Sigmoid colon (tissue), 7 donors: ENCODE measurements around the gene NR2F1-AS1. TPM values are rescaled to one million over a fixed set of nuclear protein-coding genes. Genes with fewer than 3 reads are reported as not detected.

Source experiments
- DNase-seq: peaks from one replicate; pipeline ENCODE4 v3.0.0-alpha.2; 2019
- H3K27ac ChIP-seq, 4 donors: fragments of 200-600 bp; sonication (generic); one replicate each; pipeline ENCODE4 v1.5.1; 2016 to 2019; ENCODE audit warnings: mild to moderate bottlenecking in 1 of 4
- H3K27me3 ChIP-seq, 3 donors: fragments of 200-600 bp; sonication (generic); one replicate each; pipeline ENCODE4 v1.5.1; 2019; ENCODE audit warnings: mild to moderate bottlenecking in 1 of 3
- H3K36me3 ChIP-seq, 4 donors: fragments of 200-600 bp; sonication (generic); one replicate each; pipeline ENCODE4 v1.5.1; 2016 to 2019
- H3K4me1 ChIP-seq, 4 donors: fragments of 200-600 bp; sonication (generic); one replicate each; pipeline ENCODE4 v1.5.1; 2017 to 2019
- H3K4me3 ChIP-seq, 4 donors: fragments of 200-600 bp; sonication (generic); one replicate each; pipeline ENCODE4 v1.5.1; 2017 to 2019; ENCODE audit warnings: mild to moderate bottlenecking in 2 of 4, moderate library complexity in 1 of 4
- H3K9me3 ChIP-seq, 4 donors: fragments of 200-600 bp in 3 of 4; sonication (generic) in 3 of 4; one replicate each; pipeline versions ENCODE4 v1.5.1 to v1.6.1; 2013 to 2019
- EP300 ChIP-seq, 4 donors: sonication (generic); formaldehyde crosslinking; IDR thresholded peaks; one replicate each; pipeline ENCODE4 v1.6.1; 2017; ENCODE audit warnings: antibody characterized with exemption in 4 of 4
- POLR2A ChIP-seq, 2 donors: fragments of 450-650 bp; IDR thresholded peaks; one replicate each; pipeline ENCODE4 v1.6.1; 2016; ENCODE audit warnings: antibody characterized with exemption in 2 of 2, mild to moderate bottlenecking in 2 of 2, moderate library complexity in 2 of 2
- POLR2AphosphoS5 ChIP-seq, 4 donors: sonication (generic); formaldehyde crosslinking; IDR thresholded peaks; one replicate each; pipeline ENCODE4 v1.6.1; 2017; ENCODE audit warnings: antibody characterized with exemption in 4 of 4
- WGBS, 2 donors: extraction: QIAGEN DNeasy Blood & Tissue Kit; methylation state at CpG; one replicate each; pipeline ENCODE4 v1.1.7; 2013; 5-methylcytosine and 5-hydroxymethylcytosine counted together
- intact Hi-C: fragments of 100-400 bp; cut with DNase I; formaldehyde crosslinking; loops from one replicate; pipeline ENCODE4 v1.15.1; 2023
- polyA plus RNA-seq, 3 donors: library from polyadenylated mRNA; stranded (reverse); fragments of 200-250 nt; gene quantifications; one replicate each; pipeline ENCODE4 v1.2.3, GENCODE V29; 2013
- total RNA-seq, 4 donors: library from RNA; depleted of rRNA; stranded (reverse); fragments of >200 nt; gene quantifications; one replicate each; pipeline ENCODE4 v1.1.0, GENCODE V29; 2016
- TF ChIP-seq, protein P1 (sequence below), 4 experiments: fragments of 450-650 bp in 3 of 4; fragments of 200-600 bp in 1 of 4; IDR thresholded peaks; one replicate each; pipeline ENCODE4 v1.5.1; 2016 to 2019; ENCODE audit warnings: antibody characterized with exemption in 4 of 4, mild to moderate bottlenecking in 3 of 4, moderate library complexity in 2 of 4
- donor health status: healthy with polysubstance abuse.
- donor health status: Bipolar disorder and iron deficiency.
- donor health status: healthy.

The NR2F1-AS1 gene
- total and polyA plus RNA-seq, 7 donors = 1.4 to 15.2 (median 8.9) TPM

DNA sequence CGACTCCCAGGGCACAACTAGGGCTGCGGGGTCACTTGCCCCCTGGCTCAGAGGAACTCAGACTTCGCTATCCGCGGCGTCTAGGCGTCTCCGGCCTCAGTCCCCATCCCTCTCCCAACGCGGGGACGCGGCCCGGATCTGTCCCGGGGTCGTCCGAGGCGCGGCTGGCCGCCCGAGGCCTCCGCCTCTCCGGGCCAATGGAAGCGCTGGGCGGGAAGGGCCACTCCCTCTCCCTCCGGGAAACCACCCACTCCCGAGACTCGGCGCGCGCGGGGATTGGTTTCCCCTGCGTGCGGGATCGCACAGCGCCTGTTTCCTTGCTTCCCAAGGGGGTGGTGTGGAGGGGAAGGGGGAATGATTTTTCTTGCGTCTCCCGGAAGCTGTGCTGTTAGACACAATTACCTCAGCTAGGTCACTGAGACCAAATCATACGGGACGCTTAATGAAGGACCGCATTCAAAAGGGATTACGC lies 40.3 kb upstream of the NR2F1-AS1 start:
- H3K36me3 ChIP-seq = no peaks in the 10 kb centered on the region
- H3K9me3 ChIP-seq = no peaks in the 10 kb centered on the region
- DNase-seq = peak; percentile 89
- H3K4me1 ChIP-seq = peaks cover 0 to 9% (median 6%) of the 10 kb centered on the region in 4 donors
- TF ChIP-seq EP300 (IDR thresholded peaks at IDR 0.05) = no peak
- TF ChIP-seq POLR2AphosphoS5 (IDR thresholded peaks at IDR 0.05) = peak in 3 of 4 donors; percentile 20 to 63 (median 54)
- 2 to 3% methylated on average over 41 of the region's 41 CpGs for WGBS, 2 donors
- peak overlapping the region; percentile 73 to 88 (median 79) for H3K27ac ChIP-seq
- no peaks in the 10 kb centered on the region for H3K27me3 ChIP-seq
- intact Hi-C loops = loop anchor here (5.0 kb wide), 1 partner anchor 39 kb away; the partner anchor contains the start of genes NR2F1 and NR2F1-AS1
- H3K4me3 ChIP-seq = peak overlapping the region; percentile 41 to 73 (median 66)

DNA sequence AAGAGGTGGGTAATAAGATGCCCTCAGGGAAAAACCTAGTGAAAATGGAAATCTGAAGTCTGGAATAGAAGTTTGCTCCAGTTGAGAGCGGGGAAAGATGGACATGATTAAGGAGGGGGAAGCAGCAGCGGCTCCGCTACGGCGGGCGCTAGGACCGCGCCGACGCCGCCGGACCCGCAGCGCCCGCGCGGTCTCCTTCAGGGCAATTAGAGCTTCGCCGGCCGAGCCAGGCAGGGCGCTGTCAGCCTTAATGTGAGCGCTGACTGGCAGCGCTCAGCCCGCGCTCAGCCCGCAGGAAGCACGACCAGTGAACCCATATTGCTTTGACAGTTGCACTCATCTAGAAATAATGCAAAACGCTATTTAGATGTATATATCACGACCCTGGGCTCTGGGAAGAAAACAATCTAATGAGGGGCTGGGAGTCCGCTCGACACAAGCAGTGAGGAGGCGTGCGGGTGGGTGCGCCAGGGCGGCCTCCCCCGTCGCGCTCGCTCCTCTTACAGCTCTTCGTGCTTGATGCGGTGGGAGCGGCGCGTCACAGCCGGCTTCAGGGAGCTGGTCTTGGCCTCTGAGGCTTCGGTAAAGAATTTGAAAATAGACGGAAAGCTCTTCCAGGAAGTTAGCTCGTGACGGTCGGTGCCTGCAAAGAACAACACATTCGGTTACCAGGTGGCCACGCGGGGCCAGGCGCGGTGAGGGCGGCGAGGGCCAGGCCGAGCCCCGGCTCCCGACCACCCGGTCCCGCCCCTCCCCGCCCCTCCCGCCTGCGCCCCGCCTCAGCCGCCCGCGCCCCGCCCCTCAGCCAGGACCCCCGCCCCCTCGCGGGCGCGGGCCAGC lies 39.7 kb upstream of the NR2F1-AS1 start:
- Histone ChIP-seq H3K4me3 (peak overlapping the region; percentile 41 to 73 (median 66)), H3K27ac (peak overlapping the region; percentile 73 to 88 (median 79)), H3K4me1 (peaks cover 0 to 9% (median 6%) of the 10 kb centered on the region in 4 donors), H3K9me3 (no peaks in the 10 kb centered on the region), H3K36me3 (no peaks in the 10 kb centered on the region), H3K27me3 (no peaks in the 10 kb centered on the region)
- intact Hi-C loops = loop anchor here (5.0 kb wide), 1 partner anchor 38 kb away; the partner anchor contains the start of genes NR2F1 and NR2F1-AS1
- 1% methylated on average over 75 of the region's 75 CpGs for WGBS, 2 donors
- DNase-seq = peak; percentile 72
- TF ChIP-seq POLR2AphosphoS5 (IDR thresholded peaks at IDR 0.05) = peak in 1 of 4 donors; percentile 29
- no peak for TF ChIP-seq POLR2A (IDR thresholded peaks at IDR 0.05)

DNA sequence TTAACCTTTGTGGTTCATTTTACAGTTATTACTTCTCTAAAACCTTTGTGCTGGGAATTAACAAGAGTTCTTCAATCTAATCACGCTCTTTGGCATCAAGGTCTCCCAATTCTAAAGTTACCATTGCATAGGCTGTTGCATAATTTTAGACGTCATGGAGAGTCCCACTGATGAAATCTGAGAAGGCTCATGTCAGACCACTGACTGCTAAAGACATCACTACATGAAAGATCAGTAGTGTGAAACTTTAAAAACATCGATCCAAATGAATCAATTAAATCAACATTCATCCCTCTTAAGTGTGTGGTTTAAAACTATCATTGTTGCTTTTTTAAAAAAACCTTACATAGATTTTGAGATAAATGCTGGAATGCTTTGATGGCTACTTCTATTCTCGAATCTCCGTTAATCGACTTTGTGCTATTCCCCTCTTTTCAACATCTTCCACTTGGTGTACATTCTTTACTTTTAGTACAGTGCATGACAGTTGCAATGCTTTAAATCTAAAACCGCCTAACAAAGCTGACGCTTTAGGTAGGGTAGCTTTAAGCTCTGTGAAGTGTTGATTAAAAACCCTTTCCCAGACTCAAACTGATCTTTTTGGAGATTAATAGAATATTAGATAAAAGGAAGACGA lies 35.6 kb upstream of the NR2F1-AS1 start:
- no peak for DNase-seq
- Histone ChIP-seq H3K9me3 (no peaks in the 10 kb centered on the region), H3K4me3 (no peak overlapping the region), H3K36me3 (no peaks in the 10 kb centered on the region), H3K27me3 (peaks cover 4 to 31% (median 26%) of the 10 kb centered on the region in 3 donors), H3K4me1 (peaks cover 0 to 15% (median 14%) of the 10 kb centered on the region in 4 donors), H3K27ac (no peak overlapping the region)
- no peak for TF ChIP-seq POLR2AphosphoS5 (IDR thresholded peaks at IDR 0.05)
- no peak for TF ChIP-seq POLR2A (IDR thresholded peaks at IDR 0.05)
- TF ChIP-seq, protein P1, sequence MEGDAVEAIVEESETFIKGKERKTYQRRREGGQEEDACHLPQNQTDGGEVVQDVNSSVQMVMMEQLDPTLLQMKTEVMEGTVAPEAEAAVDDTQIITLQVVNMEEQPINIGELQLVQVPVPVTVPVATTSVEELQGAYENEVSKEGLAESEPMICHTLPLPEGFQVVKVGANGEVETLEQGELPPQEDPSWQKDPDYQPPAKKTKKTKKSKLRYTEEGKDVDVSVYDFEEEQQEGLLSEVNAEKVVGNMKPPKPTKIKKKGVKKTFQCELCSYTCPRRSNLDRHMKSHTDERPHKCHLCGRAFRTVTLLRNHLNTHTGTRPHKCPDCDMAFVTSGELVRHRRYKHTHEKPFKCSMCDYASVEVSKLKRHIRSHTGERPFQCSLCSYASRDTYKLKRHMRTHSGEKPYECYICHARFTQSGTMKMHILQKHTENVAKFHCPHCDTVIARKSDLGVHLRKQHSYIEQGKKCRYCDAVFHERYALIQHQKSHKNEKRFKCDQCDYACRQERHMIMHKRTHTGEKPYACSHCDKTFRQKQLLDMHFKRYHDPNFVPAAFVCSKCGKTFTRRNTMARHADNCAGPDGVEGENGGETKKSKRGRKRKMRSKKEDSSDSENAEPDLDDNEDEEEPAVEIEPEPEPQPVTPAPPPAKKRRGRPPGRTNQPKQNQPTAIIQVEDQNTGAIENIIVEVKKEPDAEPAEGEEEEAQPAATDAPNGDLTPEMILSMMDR (IDR thresholded peaks at IDR 0.05) = no peak
- no peak for TF ChIP-seq EP300 (IDR thresholded peaks at IDR 0.05)
- intact Hi-C loops = no loop called here
- 78 to 93% methylated on average over 9 of the region's 9 CpGs for WGBS, 2 donors

DNA sequence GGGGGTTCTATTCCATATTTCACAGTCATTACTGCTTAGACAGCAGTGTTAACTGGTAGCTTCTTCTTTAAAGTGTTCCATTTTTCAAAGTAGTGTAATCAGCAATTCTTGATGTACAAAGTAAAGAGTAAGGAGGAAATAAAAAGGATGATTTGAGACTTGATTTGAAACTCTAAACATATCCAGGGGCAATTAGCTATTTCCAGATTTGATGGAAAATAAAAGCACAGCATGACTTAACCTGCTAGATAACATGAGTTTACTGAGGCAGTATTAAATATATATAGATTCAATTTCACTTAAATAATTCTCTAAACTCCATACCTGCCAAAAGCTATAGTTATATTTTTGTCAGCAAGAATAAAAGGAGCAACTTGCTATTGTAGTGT lies 31.8 kb upstream of the NR2F1-AS1 start:
- H3K9me3 ChIP-seq = no peaks in the 10 kb centered on the region
- H3K36me3 ChIP-seq = no peaks in the 10 kb centered on the region
- peaks cover 0 to 12% (median 11%) of the 10 kb centered on the region in 4 donors for H3K4me1 ChIP-seq
- no peak for DNase-seq
- no peak for TF ChIP-seq EP300 (IDR thresholded peaks at IDR 0.05)
- TF ChIP-seq, protein P1 (IDR thresholded peaks at IDR 0.05) = no peak
- intact Hi-C loops = no loop called here
- H3K27ac ChIP-seq = no peak overlapping the region
- no peak overlapping the region for H3K4me3 ChIP-seq
- H3K27me3 ChIP-seq = peaks cover 30 to 69% (median 62%) of the 10 kb centered on the region in 3 donors

DNA sequence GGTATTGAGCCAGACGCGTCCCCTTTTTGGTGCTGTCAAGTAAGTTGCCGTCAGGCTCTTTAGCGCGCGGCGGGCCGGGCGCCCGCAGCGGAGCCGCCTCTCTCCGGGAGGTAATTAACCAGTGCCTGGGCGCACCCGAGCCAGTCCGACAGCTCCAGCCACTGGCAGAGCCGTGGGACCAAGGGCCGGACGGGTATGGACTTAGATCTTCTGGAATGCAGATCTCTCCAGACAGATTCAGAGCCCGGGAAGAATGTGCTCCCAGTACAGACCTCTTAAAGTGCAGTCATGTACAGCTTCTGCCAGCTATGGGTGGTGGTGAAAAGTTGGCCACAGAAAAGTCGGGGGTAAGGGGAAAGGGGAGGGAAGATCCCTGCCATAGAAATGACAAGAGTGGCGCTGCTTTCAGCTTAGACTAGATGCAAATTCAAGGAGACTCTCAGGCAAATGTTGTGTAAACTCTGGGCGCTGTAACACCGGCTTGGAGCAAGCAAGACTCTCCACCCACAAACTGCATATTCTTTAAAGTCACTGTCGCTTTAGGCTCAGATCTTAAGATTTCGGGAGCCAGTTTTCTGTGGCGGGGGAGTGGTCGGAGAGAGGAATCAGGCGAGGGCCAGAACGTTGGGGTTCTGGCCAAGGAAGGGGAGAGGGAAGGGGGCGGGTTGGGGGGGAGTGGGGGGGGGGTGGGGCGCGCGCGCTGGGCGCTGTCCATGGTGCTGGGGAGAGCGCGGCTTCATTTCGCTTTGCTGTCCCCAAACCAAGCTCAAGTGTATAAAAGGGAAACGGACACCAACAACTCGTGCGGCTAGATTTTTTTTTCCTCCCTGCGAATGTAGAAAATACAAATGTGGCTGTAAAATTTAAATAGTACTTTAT lies 31.2 kb upstream of the NR2F1-AS1 start:
- intact Hi-C loops = no loop called here
- no peak overlapping the region for H3K27ac ChIP-seq
- no peaks in the 10 kb centered on the region for H3K9me3 ChIP-seq
- peaks cover 0 to 14% (median 13%) of the 10 kb centered on the region in 4 donors for H3K4me1 ChIP-seq
- no peak for TF ChIP-seq POLR2A (IDR thresholded peaks at IDR 0.05)
- no peaks in the 10 kb centered on the region for H3K36me3 ChIP-seq
- no peak for DNase-seq
- no peak overlapping the region for H3K4me3 ChIP-seq
- 2 to 4% methylated on average over 42 to 43 of the region's 43 CpGs for WGBS, 2 donors
- H3K27me3 ChIP-seq = peaks cover 30 to 75% (median 62%) of the 10 kb centered on the region in 3 donors
